VCaP (cell line): ENCODE results near the gene SCYL1.

Experiments
- H3K27ac ChIP-seq: fragments of 450-650 bp; 2 replicates; pipeline ENCODE4 v1.5.1; 2017
- CTCF ChIP-seq: fragments of 450-650 bp; conservative IDR thresholded peaks from 2 replicates; pipeline ENCODE4 v1.5.1; 2017; ENCODE audit warnings: mild to moderate bottlenecking, moderate library complexity

SCYL1 gene

GRCh38 chr11:65586676-65587075 is 61.8 kb downstream of the SCYL1 start:
- H3K27ac ChIP-seq, result no peak overlapping the region

More at GRCh38 chr11:65586676-65587075, 61.8 kb downstream of the SCYL1 start:
- TF ChIP-seq CTCF, result no peak
